K562 (cell line): Measurements from ENCODE around the gene ACTRT3.

Experiments used
- CBX3 ChIP-seq, 2 experiments: IDR thresholded peaks; 1 replicate in 1 of 2; 2 replicates in 1 of 2; pipeline ENCODE4 v1.6.1; 2012; ENCODE audit warnings: inconsistent platforms in 2 of 2, low read length in 2 of 2, borderline replicate concordance in 1 of 2, control low read depth in 1 of 2
- EP300 ChIP-seq: IDR thresholded peaks from 2 replicates; pipeline ENCODE4 v1.6.1; 2012; ENCODE audit warnings: low read length, improper control_type of control experiment
- FOXA1 ChIP-seq: fragments of 450-650 bp; IDR thresholded peaks from 2 replicates; pipeline ENCODE4 v1.6.1; 2016; ENCODE audit warnings: mild to moderate bottlenecking, borderline replicate concordance
- GATAD2B ChIP-seq: fragments of 450-650 bp; IDR thresholded peaks from 2 replicates; pipeline ENCODE4 v1.6.1; 2017; ENCODE audit warnings: mild to moderate bottlenecking, borderline replicate concordance
- GTF2F1 ChIP-seq: IDR thresholded peaks from 2 replicates; pipeline ENCODE4 v1.6.1; 2011; ENCODE audit warnings: low read depth, low read length, improper control_type of control experiment
- HOMEZ ChIP-seq: fragments of 250-450 bp; sonication (Bioruptor Pico); IDR thresholded peaks from 2 replicates; pipeline ENCODE4 v1.4.0; 2020; ENCODE audit warnings: mild to moderate bottlenecking, moderate library complexity
- OTX1 ChIP-seq: fragments of 450-650 bp; formaldehyde crosslinking; IDR thresholded peaks from 2 replicates; pipeline ENCODE4 v1.4.0; 2022; ENCODE audit warnings: mild to moderate bottlenecking
- PHF8 ChIP-seq: fragments of 200-600 bp; sonication (generic); IDR thresholded peaks from 2 replicates; pipeline ENCODE4 v1.6.1; 2012; ENCODE audit warnings: mixed run types, mild to moderate bottlenecking, inconsistent platforms, low read length, moderate library complexity, borderline replicate concordance
- RAD21 ChIP-seq, 2 experiments: fragments of 250-450 bp in 1 of 2; fragments of 450-650 bp in 1 of 2; sonication (Bioruptor Pico) in 1 of 2; formaldehyde crosslinking in 1 of 2; IDR thresholded peaks in 1 of 2; conservative IDR thresholded peaks in 1 of 2; 2 replicates each; pipeline versions ENCODE4 v1.4.0 to v1.8.0; 2020 to 2022; ENCODE audit warnings: mild to moderate bottlenecking in 2 of 2, moderate library complexity in 1 of 2
- SMARCE1 ChIP-seq: fragments of 450-650 bp; IDR thresholded peaks from 2 replicates; pipeline ENCODE4 v1.7.1; 2016; ENCODE audit warnings: mild to moderate bottlenecking
- TEAD4 ChIP-seq, 2 experiments: sonication (generic) in 1 of 2; formaldehyde crosslinking in 1 of 2; IDR thresholded peaks; 2 replicates each; pipeline versions ENCODE4 v1.6.1 to v1.8.0; 2012 to 2022; ENCODE audit warnings: borderline replicate concordance in 1 of 2, inconsistent platforms in 1 of 2, low read length in 1 of 2, mild to moderate bottlenecking in 1 of 2, missing genetic modification reagents in 1 of 2
- ZNF239 ChIP-seq: fragments of 250-450 bp; sonication (Bioruptor Pico); IDR thresholded peaks from 2 replicates; pipeline ENCODE4 v1.4.0; 2020; ENCODE audit warnings: mild to moderate bottlenecking
- TF ChIP-seq, protein P1 (sequence below), 3 experiments: IDR thresholded peaks in 2 of 3; conservative IDR thresholded peaks in 1 of 3; 2 replicates each; pipeline ENCODE4 v1.5.1; 2011 to 2012; ENCODE audit warnings: low read length in 3 of 3, mild to moderate bottlenecking in 3 of 3, control low read depth in 2 of 3, improper control_type of control experiment in 1 of 3, inconsistent platforms in 1 of 3, low read depth in 1 of 3, mixed read lengths in 1 of 3, moderate library complexity in 1 of 3; ENCODE audit not compliant: insufficient read depth in 2 of 3

- TF ChIP-seq, protein P1, sequence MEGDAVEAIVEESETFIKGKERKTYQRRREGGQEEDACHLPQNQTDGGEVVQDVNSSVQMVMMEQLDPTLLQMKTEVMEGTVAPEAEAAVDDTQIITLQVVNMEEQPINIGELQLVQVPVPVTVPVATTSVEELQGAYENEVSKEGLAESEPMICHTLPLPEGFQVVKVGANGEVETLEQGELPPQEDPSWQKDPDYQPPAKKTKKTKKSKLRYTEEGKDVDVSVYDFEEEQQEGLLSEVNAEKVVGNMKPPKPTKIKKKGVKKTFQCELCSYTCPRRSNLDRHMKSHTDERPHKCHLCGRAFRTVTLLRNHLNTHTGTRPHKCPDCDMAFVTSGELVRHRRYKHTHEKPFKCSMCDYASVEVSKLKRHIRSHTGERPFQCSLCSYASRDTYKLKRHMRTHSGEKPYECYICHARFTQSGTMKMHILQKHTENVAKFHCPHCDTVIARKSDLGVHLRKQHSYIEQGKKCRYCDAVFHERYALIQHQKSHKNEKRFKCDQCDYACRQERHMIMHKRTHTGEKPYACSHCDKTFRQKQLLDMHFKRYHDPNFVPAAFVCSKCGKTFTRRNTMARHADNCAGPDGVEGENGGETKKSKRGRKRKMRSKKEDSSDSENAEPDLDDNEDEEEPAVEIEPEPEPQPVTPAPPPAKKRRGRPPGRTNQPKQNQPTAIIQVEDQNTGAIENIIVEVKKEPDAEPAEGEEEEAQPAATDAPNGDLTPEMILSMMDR (IDR thresholded peaks at IDR 0.05 in 2 of 3, conservative IDR thresholded peaks at IDR 0.05 in 1 of 3; ENCODE audit: insufficient read depth in 2 of 3, low read depth in 1 of 3, low read length in 3 of 3), result no peak
- TF ChIP-seq OTX1 (no peak), HOMEZ (CRISPR knock-in tag) (no peak), RAD21 (CRISPR knock-in tag; conservative IDR thresholded peaks at IDR 0.05 in 1 of 2, IDR thresholded peaks at IDR 0.05 in 1 of 2) (no peak), GATAD2B (no peak), CBX3 (IDR thresholded peaks at IDR 0.05; ENCODE audit: borderline replicate concordance in 1 of 2, low read length in 2 of 2) (no peak), ZNF239 (CRISPR knock-in tag) (no peak), GTF2F1 (no peak), SMARCE1 (no peak), EP300 (no peak), PHF8 (no peak), FOXA1 (no peak), TEAD4 (IDR thresholded peaks at IDR 0.05; ENCODE audit: low read length) (no peak), TEAD4 (CRISPR knock-in tag; IDR thresholded peaks at IDR 0.05; ENCODE audit: borderline replicate concordance) (no peak)
Observed at GRCh38 chr3:169764312-169764881, 5.0 kb downstream of the ACTRT3 start.
